OCI-LY7 (cell line): ENCODE measurements around the gene DOCK1. TPM values are rescaled to one million over a fixed set of nuclear protein-coding genes. Genes with fewer than 3 reads are reported as not detected.

Experiments used
- BruUV-seq: library from RNA; stranded (reverse); fragments of 400-500 nt; replicated peaks from 2 replicates; lab custom pipeline; 2021; lab: Mats Ljungman, UMichigan
- CTCF ChIA-PET: fragments of 300-600 bp; sonication (Branson Sonifier 250); formaldehyde crosslinking; loops from one replicate; lab custom pipeline; 2022; ENCODE audit warnings: antibody characterized with exemption; ENCODE audit not compliant: unreplicated experiment; lab: Charles Lee
- POLR2A ChIA-PET: fragments of 300-600 bp; sonication (Branson Sonifier 250); formaldehyde crosslinking; loops from one replicate; lab custom pipeline; 2022; ENCODE audit warnings: antibody characterized with exemption; lab: Charles Lee
- DNase-seq: peaks from one replicate; pipeline ENCODE4 v3.0.0-alpha.2; 2015; ENCODE audit warnings: low spot score
- H2AFZ ChIP-seq: fragments of 200-600 bp; sonication (generic), shearing (Covaris generic); 2 replicates; pipeline ENCODE4 v1.6.1; 2014; ENCODE audit warnings: mild to moderate bottlenecking, antibody characterized with exemption, low read length, moderate library complexity
- H3K27ac ChIP-seq: fragments of 200-600 bp; sonication (generic); 2 replicates; pipeline ENCODE4 v1.5.1; 2014; ENCODE audit warnings: mixed run types, low read depth, mild to moderate bottlenecking, moderate library complexity, low read length, inconsistent platforms; ENCODE audit not compliant: poor library complexity, severe bottlenecking
- H3K36me3 ChIP-seq: fragments of 200-600 bp; sonication (generic); 2 replicates; pipeline ENCODE4 v1.6.1; 2014; ENCODE audit warnings: mild to moderate bottlenecking, antibody characterized with exemption, low read length, moderate library complexity, mixed read lengths; ENCODE audit not compliant: insufficient read depth
- H3K4me1 ChIP-seq: fragments of 200-600 bp; sonication (generic); 2 replicates; pipeline ENCODE4 v1.5.1; 2014; ENCODE audit warnings: mild to moderate bottlenecking, low read length; ENCODE audit not compliant: insufficient read depth, poor library complexity, severe bottlenecking
- H3K4me2 ChIP-seq: fragments of 200-600 bp; sonication (generic); 2 replicates; pipeline ENCODE4 v1.6.1; 2014; ENCODE audit warnings: mild to moderate bottlenecking, low read length
- H3K4me3 ChIP-seq: fragments of 200-600 bp; sonication (generic); 2 replicates; pipeline ENCODE4 v1.5.1; 2014; ENCODE audit warnings: mild to moderate bottlenecking, low read depth, low read length; ENCODE audit not compliant: poor library complexity, severe bottlenecking
- H3K79me2 ChIP-seq: fragments of 200-600 bp; sonication (generic); 2 replicates; pipeline ENCODE4 v1.6.1; 2016; ENCODE audit warnings: low read depth, mild to moderate bottlenecking, low read length, moderate library complexity, mixed read lengths; ENCODE audit not compliant: insufficient read depth
- H3K9me2 ChIP-seq: fragments of 200-600 bp; sonication (generic); 2 replicates; pipeline ENCODE4 v1.6.1; 2016; ENCODE audit warnings: mild to moderate bottlenecking, low read length, mixed read lengths; ENCODE audit not compliant: insufficient read depth
- H3K9me3 ChIP-seq: fragments of 200-600 bp; sonication (generic); 2 replicates; pipeline ENCODE4 v1.6.1; 2014; ENCODE audit warnings: mild to moderate bottlenecking, mixed run types, low read length, mixed read lengths
- H4K20me1 ChIP-seq: fragments of 200-600 bp; sonication (generic); 2 replicates; pipeline ENCODE4 v1.6.1; 2014; ENCODE audit warnings: mild to moderate bottlenecking, antibody characterized with exemption, low read length, moderate library complexity, mixed read lengths; ENCODE audit not compliant: insufficient read depth
- CTCF ChIP-seq: fragments of 200-600 bp; sonication (generic); conservative IDR thresholded peaks from 2 replicates; pipeline ENCODE4 v1.5.1; 2014; ENCODE audit warnings: mild to moderate bottlenecking, antibody characterized with exemption, low read length, moderate library complexity, mixed read lengths
- EZH2phosphoT487 ChIP-seq: fragments of 200-600 bp; sonication (generic); IDR thresholded peaks from 2 replicates; pipeline ENCODE4 v1.6.1; 2018; ENCODE audit warnings: low read depth, borderline replicate concordance, mild to moderate bottlenecking, mixed run types, antibody characterized with exemption, low read length, moderate library complexity, mixed read lengths
- intact Hi-C: fragments of 100-400 bp; cut with micrococcal nuclease; formaldehyde crosslinking; loops from one replicate; pipeline ENCODE4 v1.10.0; 2022; ENCODE audit not compliant: unreplicated experiment
- total RNA-seq, 2 experiments: library from RNA; depleted of rRNA in 1 of 2; stranded (reverse); fragments of >200 nt in 1 of 2; shearing (Covaris generic) in 1 of 2; gene quantifications; 2 replicates each; pipeline ENCODE4 v1.2.3, GENCODE V29; 2014 to 2022

The DOCK1 gene
- total RNA-seq, 2 experiments from 2014 or later, result not detected

DNA sequence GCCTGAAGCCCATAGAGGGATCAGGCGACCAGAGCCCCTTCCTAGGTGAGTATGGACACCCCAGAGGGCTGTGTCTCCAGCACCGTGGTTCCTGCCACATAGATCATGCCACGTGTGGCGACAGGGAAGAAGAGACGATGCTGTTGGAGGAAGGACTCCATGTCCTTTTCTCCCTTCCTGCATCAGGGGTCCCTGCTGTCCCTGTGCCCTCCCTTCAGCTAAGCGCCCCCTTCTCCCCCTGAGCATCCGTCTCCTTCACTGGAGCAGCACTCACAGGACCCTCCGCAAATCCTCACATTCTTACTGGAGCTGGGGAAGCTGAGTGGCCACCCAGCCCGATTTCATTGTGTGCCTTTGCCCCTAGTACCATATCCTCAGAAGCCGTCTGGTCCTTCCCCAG is 558.3 kb downstream of the DOCK1 start:
- H2AFZ ChIP-seq, result no peak overlapping the region
- H3K36me3 ChIP-seq, result no peaks in the 10 kb centered on the region
- TF ChIP-seq EZH2phosphoT487 (no peak), CTCF (no peak)
- no peaks in the 10 kb centered on the region for H3K4me1 ChIP-seq
- H4K20me1 ChIP-seq, result no peaks in the 10 kb centered on the region
- no peak overlapping the region for H3K27ac ChIP-seq
- no TSS peak for BruUV-seq
- ChIA-PET POLR2A (no interaction called here), CTCF (no interaction called here)
- no peak overlapping the region for H3K4me3 ChIP-seq
- no peaks in the 10 kb centered on the region for H3K79me2 ChIP-seq
- no peaks in the 10 kb centered on the region for H3K9me3 ChIP-seq
- H3K9me2 ChIP-seq, result no peaks in the 10 kb centered on the region
- DNase-seq, result no peak
- intact Hi-C loops, result no loop called here
- H3K4me2 ChIP-seq, result no peak overlapping the region

DNA sequence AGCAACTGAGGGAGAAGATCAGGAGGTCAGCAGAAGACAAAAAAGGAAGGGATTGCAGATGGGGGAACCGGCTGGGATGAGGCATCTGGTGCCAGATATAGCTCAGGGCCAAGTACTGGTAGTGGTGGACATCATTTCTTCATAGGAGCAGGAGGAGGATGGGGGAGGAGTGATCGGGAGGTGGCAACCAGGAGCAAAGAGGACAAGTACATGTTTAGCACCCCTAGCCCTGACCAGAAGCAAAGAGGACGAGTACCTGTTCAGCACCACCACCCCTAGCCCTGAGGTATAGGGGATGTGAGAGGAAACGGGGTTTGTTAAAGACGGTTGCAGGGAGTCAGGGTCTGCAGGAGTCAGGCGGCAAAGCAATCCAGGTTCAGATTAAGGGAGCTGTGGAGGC is 559.3 kb downstream of the DOCK1 start:
- H2AFZ ChIP-seq, result no peak overlapping the region
- no peak for TF ChIP-seq EZH2phosphoT487
- no peak for TF ChIP-seq CTCF
- no peaks in the 10 kb centered on the region for H3K4me1 ChIP-seq
- H3K9me3 ChIP-seq, result no peaks in the 10 kb centered on the region
- no peak overlapping the region for H3K27ac ChIP-seq
- POLR2A ChIA-PET, result no interaction called here
- no peaks in the 10 kb centered on the region for H3K9me2 ChIP-seq
- H4K20me1 ChIP-seq, result no peaks in the 10 kb centered on the region
- CTCF ChIA-PET, result no interaction called here
- no peaks in the 10 kb centered on the region for H3K36me3 ChIP-seq
- H3K79me2 ChIP-seq, result no peaks in the 10 kb centered on the region
- BruUV-seq, result no TSS peak
- no peak overlapping the region for H3K4me3 ChIP-seq
- intact Hi-C loops, result no loop called here
- no peak overlapping the region for H3K4me2 ChIP-seq
- DNase-seq, result no peak

- Histone ChIP-seq H3K9me2 (no peaks in the 10 kb centered on the region), H3K4me2 (no peak overlapping the region), H3K4me1 (no peaks in the 10 kb centered on the region), H2AFZ (no peak overlapping the region), H3K79me2 (no peaks in the 10 kb centered on the region), H3K27ac (no peak overlapping the region), H4K20me1 (no peaks in the 10 kb centered on the region), H3K9me3 (no peaks in the 10 kb centered on the region), H3K36me3 (no peaks in the 10 kb centered on the region), H3K4me3 (no peak overlapping the region)
- DNase-seq, result no peak
- intact Hi-C loops, result no loop called here
- POLR2A ChIA-PET, result interaction anchor here (1.5 kb wide), 1 partner anchor 13 kb away, joined by 3 read pairs; no protein-coding TSS in a partner anchor
- CTCF ChIA-PET, result no interaction called here
- BruUV-seq, result no TSS peak
- no peak for TF ChIP-seq EZH2phosphoT487
- TF ChIP-seq CTCF, result no peak
These were observed 562.6 kb downstream of the DOCK1 start for GRCh38 chr10:127467811-127468210.
